IMR-90 (cell line): ENCODE data around the gene RHOU. TPM values are rescaled to one million over a fixed set of nuclear protein-coding genes. Genes with fewer than 3 reads are reported as not detected.

ENCODE experiments used
- ATAC-seq: fragments of 200-7000 bp; cut with Tn5 transposase; 2 replicates; pipeline ENCODE4 v1.9.1; 2020; ENCODE audit warnings: low read depth, mild to moderate bottlenecking, moderate library complexity
- BruUV-seq: library from RNA; stranded (reverse); fragments of 400-500 nt; replicated peaks from 2 replicates; lab custom pipeline; 2021; lab: Mats Ljungman, UMichigan
- CTCF ChIA-PET: fragments of 300-600 bp; formaldehyde crosslinking; extraction: SDS; loops from one replicate; lab custom pipeline; 2021; ENCODE audit warnings: antibody characterized with exemption; lab: Yijun Ruan, JAX
- POLR2A ChIA-PET: fragments of 300-600 bp; sonication (Branson Sonifier 250); formaldehyde crosslinking; loops from one replicate; lab custom pipeline; 2022; ENCODE audit warnings: antibody characterized with exemption; ENCODE audit not compliant: unreplicated experiment; lab: Charles Lee
- DNase-seq: peaks from one replicate; pipeline ENCODE4 v3.0.0; 2013
- H2AFZ ChIP-seq: replicated peaks from 2 replicates; pipeline ENCODE3; 2013; ENCODE audit warnings: low read length, mild to moderate bottlenecking; ENCODE audit not compliant: poor library complexity
- H2AK5ac ChIP-seq: 2 replicates; pipeline ENCODE4 v1.6.1; 2013; ENCODE audit warnings: low read depth, low read length, inconsistent platforms
- H2AK9ac ChIP-seq: replicated peaks from 2 replicates; pipeline ENCODE3; 2013; ENCODE audit warnings: mild to moderate bottlenecking, low read depth, low read length, moderate library complexity; ENCODE audit not compliant: poor library complexity
- H2BK120ac ChIP-seq: 2 replicates; pipeline ENCODE4 v1.6.1; 2013; ENCODE audit warnings: low read depth, low read length, inconsistent platforms
- H2BK15ac ChIP-seq: 3 replicates; pipeline ENCODE4 v1.6.1; 2013; ENCODE audit warnings: low read depth, low read length, inconsistent platforms
- H2BK20ac ChIP-seq: 2 replicates; pipeline ENCODE4 v1.6.1; 2013; ENCODE audit warnings: low read depth, mild to moderate bottlenecking, inconsistent platforms, low read length, moderate library complexity
- H2BK5ac ChIP-seq: 2 replicates; pipeline ENCODE4 v1.6.1; 2013; ENCODE audit warnings: mild to moderate bottlenecking, low read depth, low read length, inconsistent platforms; ENCODE audit not compliant: poor library complexity, severe bottlenecking
- H3K14ac ChIP-seq: replicated peaks from 2 replicates; pipeline ENCODE4 v1.6.1; 2013; ENCODE audit warnings: low read depth, low read length, inconsistent platforms
- H3K18ac ChIP-seq: 2 replicates; pipeline ENCODE4 v1.6.1; 2013; ENCODE audit warnings: low read depth, low read length, control low read depth
- H3K23ac ChIP-seq: 2 replicates; pipeline ENCODE4 v1.6.1; 2013; ENCODE audit warnings: low read depth, low read length, inconsistent platforms
- H3K27ac ChIP-seq: 2 replicates; pipeline ENCODE4 v1.5.1; 2013; ENCODE audit warnings: mild to moderate bottlenecking, control low read depth, low read length; ENCODE audit not compliant: insufficient read depth
- H3K27me3 ChIP-seq: 2 replicates; pipeline ENCODE4 v1.6.1; 2013; ENCODE audit warnings: low read length; ENCODE audit not compliant: control insufficient read depth, insufficient read depth
- H3K36me3 ChIP-seq: 2 replicates; pipeline ENCODE4 v1.6.1; 2013; ENCODE audit warnings: low read length, mixed read lengths; ENCODE audit not compliant: control insufficient read depth, insufficient read depth
- H3K4ac ChIP-seq: 2 replicates; pipeline ENCODE4 v1.6.1; 2013; ENCODE audit warnings: low read depth, low read length, inconsistent platforms
- H3K4me1 ChIP-seq: 2 replicates; pipeline ENCODE4 v1.6.1; 2013; ENCODE audit warnings: low read length, mixed read lengths; ENCODE audit not compliant: control insufficient read depth, insufficient read depth
- H3K4me2 ChIP-seq: 2 replicates; pipeline ENCODE4 v1.6.1; 2013; ENCODE audit warnings: low read depth, mild to moderate bottlenecking, control low read depth, low read length, moderate library complexity
- H3K4me3 ChIP-seq: 2 replicates; pipeline ENCODE4 v1.5.1; 2013; ENCODE audit warnings: low read depth, mild to moderate bottlenecking, control low read depth, low read length, moderate library complexity; ENCODE audit not compliant: insufficient read depth
- H3K56ac ChIP-seq: 2 replicates; pipeline ENCODE4 v1.6.1; 2013; ENCODE audit warnings: low read length, inconsistent platforms; ENCODE audit not compliant: insufficient read depth; ENCODE audit errors: extremely low read depth
- H3K79me1 ChIP-seq, 2 experiments: 2 replicates each; pipeline ENCODE4 v1.6.1; 2013; ENCODE audit warnings: low read length in 2 of 2, inconsistent platforms in 1 of 2, low read depth in 1 of 2
- H3K9ac ChIP-seq: 2 replicates; pipeline ENCODE4 v1.6.1; 2013; ENCODE audit warnings: low read depth, low read length, control low read depth
- H3K9me1 ChIP-seq: 2 replicates; pipeline ENCODE4 v1.6.1; 2013; ENCODE audit warnings: low read length, inconsistent platforms; ENCODE audit not compliant: insufficient read depth
- H3K9me3 ChIP-seq: 2 replicates; pipeline ENCODE4 v1.6.1; 2013; ENCODE audit warnings: low read length; ENCODE audit not compliant: control insufficient read depth, insufficient read depth
- H4K20me1 ChIP-seq: 2 replicates; pipeline ENCODE4 v1.6.1; 2013; ENCODE audit warnings: low read length, inconsistent platforms; ENCODE audit not compliant: insufficient read depth
- H4K5ac ChIP-seq: 2 replicates; pipeline ENCODE4 v1.6.1; 2013; ENCODE audit warnings: mild to moderate bottlenecking, low read depth, low read length, control low read depth
- H4K8ac ChIP-seq, 2 experiments: 2 replicates each; pipeline ENCODE4 v1.6.1; 2013; ENCODE audit warnings: low read depth in 2 of 2, low read length in 2 of 2, control low read depth in 1 of 2, inconsistent platforms in 1 of 2
- H4K91ac ChIP-seq: 2 replicates; pipeline ENCODE4 v1.6.1; 2013; ENCODE audit warnings: low read depth, low read length, inconsistent platforms; ENCODE audit not compliant: insufficient read depth
- BHLHE40 ChIP-seq: fragments of 150-350 bp; IDR thresholded peaks from 2 replicates; pipeline ENCODE4 v1.6.1; 2016; ENCODE audit warnings: mild to moderate bottlenecking, low read depth, low read length
- CEBPB ChIP-seq: IDR thresholded peaks from 2 replicates; pipeline ENCODE4 v1.6.1; 2012; ENCODE audit warnings: low read depth, low read length, improper control_type of control experiment
- CHD1 ChIP-seq: IDR thresholded peaks from 2 replicates; pipeline ENCODE4 v1.6.1; 2012; ENCODE audit warnings: low read depth, low read length, improper control_type of control experiment
- FOS ChIP-seq: fragments of 150-350 bp; IDR thresholded peaks from 2 replicates; pipeline ENCODE4 v1.6.1; 2016; ENCODE audit warnings: low read depth, low read length
- MAFK ChIP-seq: IDR thresholded peaks from 2 replicates; pipeline ENCODE4 v1.6.1; 2012; ENCODE audit warnings: low read depth, low read length, improper control_type of control experiment
- MAZ ChIP-seq: IDR thresholded peaks from 2 replicates; pipeline ENCODE4 v1.6.1; 2012; ENCODE audit warnings: low read depth, mild to moderate bottlenecking, low read length, improper control_type of control experiment, moderate library complexity, borderline replicate concordance
- MXI1 ChIP-seq: IDR thresholded peaks from 2 replicates; pipeline ENCODE4 v1.6.1; 2012; ENCODE audit warnings: low read depth, mild to moderate bottlenecking, low read length, moderate library complexity, borderline replicate concordance
- NFE2L2 ChIP-seq: fragments of 150-350 bp; IDR thresholded peaks from 2 replicates; pipeline ENCODE4 v1.6.1; 2016; ENCODE audit warnings: low read depth, mild to moderate bottlenecking, low read length
- POLR2A ChIP-seq: IDR thresholded peaks from 2 replicates; pipeline ENCODE4 v1.6.1; 2012; ENCODE audit warnings: mild to moderate bottlenecking, low read depth, low read length
- RAD21 ChIP-seq: IDR thresholded peaks from 2 replicates; pipeline ENCODE4 v1.6.1; 2012; ENCODE audit warnings: low read length, improper control_type of control experiment
- RCOR1 ChIP-seq: IDR thresholded peaks from 2 replicates; pipeline ENCODE4 v1.6.1; 2012; ENCODE audit warnings: mild to moderate bottlenecking, low read length, improper control_type of control experiment; ENCODE audit not compliant: insufficient replicate concordance
- RFX5 ChIP-seq: IDR thresholded peaks from 2 replicates; pipeline ENCODE4 v1.8.0; 2012; ENCODE audit warnings: low read depth, mild to moderate bottlenecking, low read length, moderate library complexity
- SMC3 ChIP-seq: fragments of 150-350 bp; IDR thresholded peaks from 2 replicates; pipeline ENCODE4 v1.6.1; 2016; ENCODE audit warnings: low read depth, mild to moderate bottlenecking, antibody characterized with exemption, low read length, moderate library complexity
- WGBS, 2 experiments: methylation state at CpG; one replicate each; pipeline versions ENCODE4 v1.1.5 to v1.1.7; 2013; ENCODE audit warnings: missing lambda C conversion rate in 2 of 2; ENCODE audit not compliant: insufficient read length in 1 of 2; ENCODE audit errors: extremely low coverage in 2 of 2; 5-methylcytosine and 5-hydroxymethylcytosine counted together
- dilution Hi-C: fragments of 300-500 bp; cut with HindIII; formaldehyde crosslinking; loops from one replicate; pipeline ENCODE4 v1.14.3; 2018; ENCODE audit warnings: low sequenced_read_pairs; ENCODE audit not compliant: unreplicated experiment
- in situ Hi-C: fragments of 300-500 bp; cut with MboI; formaldehyde crosslinking; loops from 3 replicates; pipeline ENCODE4 v1.14.3; 2019; ENCODE audit warnings: low sequenced_read_pairs, inconsistent platforms, mixed read lengths
- intact Hi-C: fragments of 100-400 bp; cut with micrococcal nuclease; formaldehyde crosslinking; loops from 2 replicates; pipeline ENCODE4 v1.10.0; 2022
- polyA plus RNA-seq, 3 experiments: library from polyadenylated mRNA; depleted of rRNA; stranded (reverse); fragments of >200 nt; gene quantifications; 2 replicates each; pipeline ENCODE4 v1.2.3, GENCODE V29; 2012; ENCODE audit warnings: low replicate concordance in 1 of 3
- total RNA-seq: library from RNA; depleted of rRNA; stranded (reverse); fragments of >200 nt; gene quantifications from 2 replicates; pipeline ENCODE4 v1.2.3, GENCODE V29; 2012
- TF ChIP-seq, protein P1 (sequence below): conservative IDR thresholded peaks from 2 replicates; pipeline ENCODE4 v1.5.1; 2012; ENCODE audit warnings: mild to moderate bottlenecking, low read depth, low read length, improper control_type of control experiment
- TF ChIP-seq, protein P2 (sequence below): fragments of 150-350 bp; IDR thresholded peaks from 2 replicates; pipeline ENCODE4 v1.6.1; 2016; ENCODE audit warnings: low read depth, mild to moderate bottlenecking, low read length, moderate library complexity, borderline replicate concordance

RHOU gene
- total and polyA plus RNA-seq, 2 of the 4 experiments (the other 2 are of a cell fraction), result 0.44 to 0.72 TPM

DNA sequence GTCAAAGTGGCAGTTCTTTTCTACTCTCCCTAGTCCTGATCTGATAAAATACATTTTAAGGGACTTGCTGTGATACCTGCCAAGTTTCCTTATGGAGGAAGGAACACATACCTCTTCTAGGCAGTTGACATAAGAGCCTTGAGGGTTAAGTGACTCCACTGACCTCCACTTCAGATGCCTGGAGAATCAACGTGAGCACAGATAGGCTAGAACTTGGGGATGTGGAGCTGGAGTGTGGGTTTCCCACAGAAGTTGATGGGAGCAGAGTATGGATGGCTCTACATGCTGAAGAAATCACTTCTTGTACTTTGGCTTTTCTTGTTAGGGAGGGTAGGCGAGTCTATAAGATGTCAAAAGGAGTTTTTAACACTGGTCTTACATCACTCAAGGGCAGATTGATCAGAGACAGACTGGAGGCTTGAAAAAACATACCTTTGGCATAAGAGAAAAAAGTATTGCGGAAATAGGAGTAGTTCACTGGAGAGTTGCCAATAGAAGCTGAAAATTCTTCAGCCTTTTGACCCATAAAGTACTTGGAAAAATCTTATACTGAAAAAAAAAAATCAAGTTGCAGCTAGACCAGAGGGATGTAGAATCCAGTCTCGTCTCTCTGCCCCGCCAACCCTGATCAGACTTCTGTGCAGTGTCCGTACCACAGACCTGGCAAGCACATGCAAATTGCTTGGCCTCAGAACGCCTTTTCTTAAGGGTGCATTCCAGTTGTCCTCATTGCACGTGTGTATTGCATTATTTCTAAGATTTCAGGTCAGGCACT is 5.5 kb downstream of the RHOU start:
- no peak for DNase-seq
- in situ Hi-C loops, result no loop called here
- WGBS, 2 experiments, result 89% methylated on average over 3 of the region's 8 CpGs; no CpG with 5 or more reads in 1 of the 2 experiments

More for the DNA sequence above, 5.5 kb downstream of the RHOU start:
- Histone ChIP-seq H4K20me1 (no peaks in the 10 kb centered on the region), H3K79me1 (no peaks in the 10 kb centered on the region), H3K14ac (no peak overlapping the region), H3K18ac (no peak overlapping the region), H3K4me1 (no peaks in the 10 kb centered on the region; the same call in 1 of the 2 replicates), H3K4ac (no peak overlapping the region), H3K23ac (no peak overlapping the region), H4K5ac (no peak overlapping the region), H2BK20ac (no peak overlapping the region), H3K9me1 (no peaks in the 10 kb centered on the region; the same call in 1 of the 2 replicates), H3K9ac (no peak overlapping the region), H3K56ac (no peak overlapping the region), H2AK5ac (no peak overlapping the region), H2BK15ac (no peak overlapping the region), H3K27ac (no peak overlapping the region), H4K8ac (no peak overlapping the region), H3K4me2 (no peak overlapping the region), H2BK120ac (no peak overlapping the region), H3K27me3 (no peaks in the 10 kb centered on the region), H3K9me3 (no peaks in the 10 kb centered on the region), H2AFZ (no peak overlapping the region), H2BK5ac (no peak overlapping the region), H3K4me3 (no peak overlapping the region), H4K91ac (no peak overlapping the region), H2AK9ac (no peak overlapping the region), H3K36me3 (peaks cover 47% of the 10 kb centered on the region)
- intact Hi-C loops (no loop called here), dilution Hi-C loops (no loop called here)
- ChIA-PET CTCF (interaction anchor here (1.1 kb wide), 1 partner anchor 487 kb away, joined by 3 read pairs; no protein-coding TSS in a partner anchor), POLR2A (no interaction called here)
- ATAC-seq, result no peak
- TF ChIP-seq POLR2A (no peak), CHD1 (no peak), MAZ (no peak), FOS (no peak), CEBPB (no peak), MXI1 (no peak), NFE2L2 (no peak), SMC3 (no peak), BHLHE40 (no peak), RFX5 (no peak), RCOR1 (no peak), MAFK (no peak), RAD21 (no peak)
- TF ChIP-seq, protein P1, sequence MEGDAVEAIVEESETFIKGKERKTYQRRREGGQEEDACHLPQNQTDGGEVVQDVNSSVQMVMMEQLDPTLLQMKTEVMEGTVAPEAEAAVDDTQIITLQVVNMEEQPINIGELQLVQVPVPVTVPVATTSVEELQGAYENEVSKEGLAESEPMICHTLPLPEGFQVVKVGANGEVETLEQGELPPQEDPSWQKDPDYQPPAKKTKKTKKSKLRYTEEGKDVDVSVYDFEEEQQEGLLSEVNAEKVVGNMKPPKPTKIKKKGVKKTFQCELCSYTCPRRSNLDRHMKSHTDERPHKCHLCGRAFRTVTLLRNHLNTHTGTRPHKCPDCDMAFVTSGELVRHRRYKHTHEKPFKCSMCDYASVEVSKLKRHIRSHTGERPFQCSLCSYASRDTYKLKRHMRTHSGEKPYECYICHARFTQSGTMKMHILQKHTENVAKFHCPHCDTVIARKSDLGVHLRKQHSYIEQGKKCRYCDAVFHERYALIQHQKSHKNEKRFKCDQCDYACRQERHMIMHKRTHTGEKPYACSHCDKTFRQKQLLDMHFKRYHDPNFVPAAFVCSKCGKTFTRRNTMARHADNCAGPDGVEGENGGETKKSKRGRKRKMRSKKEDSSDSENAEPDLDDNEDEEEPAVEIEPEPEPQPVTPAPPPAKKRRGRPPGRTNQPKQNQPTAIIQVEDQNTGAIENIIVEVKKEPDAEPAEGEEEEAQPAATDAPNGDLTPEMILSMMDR, result no peak
- TF ChIP-seq, protein P2, sequence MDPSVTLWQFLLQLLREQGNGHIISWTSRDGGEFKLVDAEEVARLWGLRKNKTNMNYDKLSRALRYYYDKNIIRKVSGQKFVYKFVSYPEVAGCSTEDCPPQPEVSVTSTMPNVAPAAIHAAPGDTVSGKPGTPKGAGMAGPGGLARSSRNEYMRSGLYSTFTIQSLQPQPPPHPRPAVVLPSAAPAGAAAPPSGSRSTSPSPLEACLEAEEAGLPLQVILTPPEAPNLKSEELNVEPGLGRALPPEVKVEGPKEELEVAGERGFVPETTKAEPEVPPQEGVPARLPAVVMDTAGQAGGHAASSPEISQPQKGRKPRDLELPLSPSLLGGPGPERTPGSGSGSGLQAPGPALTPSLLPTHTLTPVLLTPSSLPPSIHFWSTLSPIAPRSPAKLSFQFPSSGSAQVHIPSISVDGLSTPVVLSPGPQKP, result no peak
- BruUV-seq, result no TSS peak
